SU-DHL-6 (cell line): Measurements from ENCODE around the gene ZBTB45.

ENCODE experiments used
- H2AFZ ChIP-seq: fragments of 200-600 bp; sonication (generic); 2 replicates; pipeline ENCODE4 v1.6.1; 2014; ENCODE audit warnings: low read depth, mild to moderate bottlenecking, moderate library complexity, mixed read lengths, antibody characterized with exemption, low read length; ENCODE audit not compliant: severe bottlenecking
- H3F3A ChIP-seq: fragments of 200-600 bp; shearing (Covaris generic); 2 replicates; pipeline ENCODE4 v1.6.0; 2016; ENCODE audit warnings: antibody characterized with exemption, mild to moderate bottlenecking; ENCODE audit not compliant: insufficient read depth
- H3K27ac ChIP-seq: fragments of 200-600 bp; sonication (generic); 2 replicates; pipeline ENCODE4 v1.5.1; 2016; ENCODE audit warnings: low read depth, mild to moderate bottlenecking, low read length, moderate library complexity, mixed read lengths
- H3K27me3 ChIP-seq: fragments of 200-600 bp; sonication (generic), shearing (Covaris generic); 2 replicates; pipeline ENCODE4 v1.6.0; 2014; ENCODE audit warnings: mild to moderate bottlenecking, low read length
- H3K36me3 ChIP-seq: fragments of 200-600 bp; sonication (generic); 2 replicates; pipeline ENCODE4 v1.6.1; 2014; ENCODE audit warnings: mild to moderate bottlenecking, low read length, mixed read lengths
- H3K4me2 ChIP-seq: fragments of 300-600, 200-600 bp; shearing (Covaris generic), sonication (generic); 2 replicates; pipeline ENCODE4 v1.6.0; 2014; ENCODE audit warnings: low read length, low read depth, mild to moderate bottlenecking; ENCODE audit not compliant: poor library complexity, severe bottlenecking
- H3K4me3 ChIP-seq: fragments of 200-600 bp; sonication (generic); 2 replicates; pipeline ENCODE4 v1.5.1; 2014; ENCODE audit warnings: antibody characterized with exemption, low read length, mild to moderate bottlenecking, mixed read lengths; ENCODE audit not compliant: insufficient read depth, poor library complexity, severe bottlenecking
- H3K79me2 ChIP-seq: fragments of 200-600 bp; sonication (generic); 2 replicates; pipeline ENCODE4 v1.6.1; 2014; ENCODE audit warnings: mild to moderate bottlenecking, low read length, moderate library complexity; ENCODE audit not compliant: insufficient read depth
- H3K9ac ChIP-seq: fragments of 200-600 bp; sonication (generic); 2 replicates; pipeline ENCODE4 v1.7.0; 2014; ENCODE audit warnings: mild to moderate bottlenecking, low read length
- H3K9me2 ChIP-seq: fragments of 200-600 bp; sonication (generic); replicated peaks from 2 replicates; pipeline ENCODE4 v1.6.1; 2014; ENCODE audit warnings: low read length; ENCODE audit not compliant: insufficient read depth
- H3K9me3 ChIP-seq: fragments of 200-600 bp; sonication (generic); 2 replicates; pipeline ENCODE4 v1.6.1; 2014; ENCODE audit warnings: low read length, mixed read lengths; ENCODE audit not compliant: insufficient read depth
- H4K20me1 ChIP-seq: fragments of 200-600 bp; sonication (generic); 2 replicates; pipeline ENCODE4 v1.6.1; 2014; ENCODE audit warnings: low read depth, mild to moderate bottlenecking, antibody characterized with exemption, low read length, moderate library complexity, mixed read lengths
- CTCF ChIP-seq: fragments of 200-600 bp; sonication (generic); IDR thresholded peaks from one replicate; pipeline ENCODE4 v1.5.1; 2017; ENCODE audit warnings: antibody characterized with exemption, mild to moderate bottlenecking, low read length, moderate library complexity; ENCODE audit not compliant: insufficient read depth, poor library complexity, severe bottlenecking
- EZH2phosphoT487 ChIP-seq: fragments of 200-600 bp; sonication (generic), shearing (Covaris generic); conservative IDR thresholded peaks from 2 replicates; pipeline ENCODE4 v1.6.1; 2018; ENCODE audit warnings: mild to moderate bottlenecking, antibody characterized with exemption, low read length, moderate library complexity, mixed read lengths

ZBTB45 gene

GRCh38 chr19:58498316-58499020 is 21.1 kb downstream of the ZBTB45 start:
- no peaks in the 10 kb centered on the region for H3K79me2 ChIP-seq
- no peaks in the 10 kb centered on the region for H3K27me3 ChIP-seq
- peaks cover 5% of the 10 kb centered on the region; the same call in 1 of the 2 replicates for H3F3A ChIP-seq
- no peaks in the 10 kb centered on the region for H3K9me3 ChIP-seq
- H3K27ac ChIP-seq, result no peak overlapping the region
- peak overlapping the region; percentile 66 for H3K4me3 ChIP-seq
- H3K9ac ChIP-seq, result peak overlapping the region; percentile 59
- no peaks in the 10 kb centered on the region for H4K20me1 ChIP-seq
- H2AFZ ChIP-seq, result peak overlapping the region; percentile 86
- no peaks in the 10 kb centered on the region for H3K9me2 ChIP-seq
- no peak for TF ChIP-seq EZH2phosphoT487
- no peak for TF ChIP-seq CTCF
- no peaks in the 10 kb centered on the region for H3K36me3 ChIP-seq
- H3K4me2 ChIP-seq, result peak overlapping the region; percentile 74

DNA sequence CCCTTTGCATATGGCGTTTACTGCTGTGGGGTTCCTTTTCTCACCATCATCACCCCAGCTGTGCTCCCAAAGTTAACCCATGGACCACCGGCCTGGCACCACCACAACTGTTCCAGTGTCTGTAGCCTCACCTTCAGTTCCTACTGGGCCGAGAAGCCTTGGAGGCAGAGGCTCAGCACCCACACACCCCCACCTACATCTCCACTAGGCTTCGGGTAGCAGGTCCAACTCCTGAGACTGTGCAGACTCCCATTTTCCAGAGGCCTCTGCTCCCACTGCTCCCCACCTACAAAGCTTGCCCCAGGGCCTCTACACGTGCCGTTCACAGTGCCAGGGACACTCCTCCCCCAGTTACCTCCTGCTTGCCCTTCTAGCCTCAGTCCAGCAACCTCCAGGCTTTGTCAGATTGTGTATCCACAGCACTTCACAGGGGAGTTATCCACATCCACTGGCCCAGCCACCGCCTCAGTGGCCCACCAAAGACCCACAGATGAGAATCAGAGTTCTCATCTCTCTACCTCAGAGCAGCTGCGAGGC is 21.9 kb downstream of the ZBTB45 start:
- H3K9me3 ChIP-seq, result no peaks in the 10 kb centered on the region
- H3K36me3 ChIP-seq, result no peaks in the 10 kb centered on the region
- no peak overlapping the region for H3K27ac ChIP-seq
- H2AFZ ChIP-seq, result no peak overlapping the region
- no peak overlapping the region for H3K4me3 ChIP-seq
- TF ChIP-seq CTCF, result no peak
- no peak for TF ChIP-seq EZH2phosphoT487
- H3K27me3 ChIP-seq, result no peaks in the 10 kb centered on the region
- H3K9ac ChIP-seq, result no peak overlapping the region
- peaks cover 5% of the 10 kb centered on the region; the same call in 1 of the 2 replicates for H3F3A ChIP-seq
- H3K9me2 ChIP-seq, result no peaks in the 10 kb centered on the region
- H3K79me2 ChIP-seq, result no peaks in the 10 kb centered on the region
- H3K4me2 ChIP-seq, result peak overlapping the region; percentile 74
- H4K20me1 ChIP-seq, result no peaks in the 10 kb centered on the region

- Histone ChIP-seq H3F3A (no peaks in the 10 kb centered on the region), H3K9me2 (no peaks in the 10 kb centered on the region), H3K4me3 (no peak overlapping the region), H3K9ac (no peak overlapping the region), H3K79me2 (no peaks in the 10 kb centered on the region), H2AFZ (no peak overlapping the region), H4K20me1 (no peaks in the 10 kb centered on the region), H3K27me3 (no peaks in the 10 kb centered on the region), H3K36me3 (no peaks in the 10 kb centered on the region), H3K27ac (no peak overlapping the region), H3K4me2 (no peak overlapping the region), H3K9me3 (no peaks in the 10 kb centered on the region)
- TF ChIP-seq CTCF (no peak), EZH2phosphoT487 (no peak)
Measured at GRCh38 chr19:58492265-58492664, 27.3 kb downstream of the ZBTB45 start.
